RPMI8226 (cell line): ENCODE measurements around the gene PPP6R2.
A peak's percentile ranks its signal among the peaks of the same experiment; 100 is the strongest.

Source experiments
- DNase-seq: peaks from one replicate; pipeline ENCODE4 v3.0.0-alpha.2; 2015

Gene PPP6R2, protein sequence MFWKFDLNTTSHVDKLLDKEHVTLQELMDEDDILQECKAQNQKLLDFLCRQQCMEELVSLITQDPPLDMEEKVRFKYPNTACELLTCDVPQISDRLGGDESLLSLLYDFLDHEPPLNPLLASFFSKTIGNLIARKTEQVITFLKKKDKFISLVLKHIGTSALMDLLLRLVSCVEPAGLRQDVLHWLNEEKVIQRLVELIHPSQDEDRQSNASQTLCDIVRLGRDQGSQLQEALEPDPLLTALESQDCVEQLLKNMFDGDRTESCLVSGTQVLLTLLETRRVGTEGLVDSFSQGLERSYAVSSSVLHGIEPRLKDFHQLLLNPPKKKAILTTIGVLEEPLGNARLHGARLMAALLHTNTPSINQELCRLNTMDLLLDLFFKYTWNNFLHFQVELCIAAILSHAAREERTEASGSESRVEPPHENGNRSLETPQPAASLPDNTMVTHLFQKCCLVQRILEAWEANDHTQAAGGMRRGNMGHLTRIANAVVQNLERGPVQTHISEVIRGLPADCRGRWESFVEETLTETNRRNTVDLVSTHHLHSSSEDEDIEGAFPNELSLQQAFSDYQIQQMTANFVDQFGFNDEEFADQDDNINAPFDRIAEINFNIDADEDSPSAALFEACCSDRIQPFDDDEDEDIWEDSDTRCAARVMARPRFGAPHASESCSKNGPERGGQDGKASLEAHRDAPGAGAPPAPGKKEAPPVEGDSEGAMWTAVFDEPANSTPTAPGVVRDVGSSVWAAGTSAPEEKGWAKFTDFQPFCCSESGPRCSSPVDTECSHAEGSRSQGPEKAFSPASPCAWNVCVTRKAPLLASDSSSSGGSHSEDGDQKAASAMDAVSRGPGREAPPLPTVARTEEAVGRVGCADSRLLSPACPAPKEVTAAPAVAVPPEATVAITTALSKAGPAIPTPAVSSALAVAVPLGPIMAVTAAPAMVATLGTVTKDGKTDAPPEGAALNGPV

DNA sequence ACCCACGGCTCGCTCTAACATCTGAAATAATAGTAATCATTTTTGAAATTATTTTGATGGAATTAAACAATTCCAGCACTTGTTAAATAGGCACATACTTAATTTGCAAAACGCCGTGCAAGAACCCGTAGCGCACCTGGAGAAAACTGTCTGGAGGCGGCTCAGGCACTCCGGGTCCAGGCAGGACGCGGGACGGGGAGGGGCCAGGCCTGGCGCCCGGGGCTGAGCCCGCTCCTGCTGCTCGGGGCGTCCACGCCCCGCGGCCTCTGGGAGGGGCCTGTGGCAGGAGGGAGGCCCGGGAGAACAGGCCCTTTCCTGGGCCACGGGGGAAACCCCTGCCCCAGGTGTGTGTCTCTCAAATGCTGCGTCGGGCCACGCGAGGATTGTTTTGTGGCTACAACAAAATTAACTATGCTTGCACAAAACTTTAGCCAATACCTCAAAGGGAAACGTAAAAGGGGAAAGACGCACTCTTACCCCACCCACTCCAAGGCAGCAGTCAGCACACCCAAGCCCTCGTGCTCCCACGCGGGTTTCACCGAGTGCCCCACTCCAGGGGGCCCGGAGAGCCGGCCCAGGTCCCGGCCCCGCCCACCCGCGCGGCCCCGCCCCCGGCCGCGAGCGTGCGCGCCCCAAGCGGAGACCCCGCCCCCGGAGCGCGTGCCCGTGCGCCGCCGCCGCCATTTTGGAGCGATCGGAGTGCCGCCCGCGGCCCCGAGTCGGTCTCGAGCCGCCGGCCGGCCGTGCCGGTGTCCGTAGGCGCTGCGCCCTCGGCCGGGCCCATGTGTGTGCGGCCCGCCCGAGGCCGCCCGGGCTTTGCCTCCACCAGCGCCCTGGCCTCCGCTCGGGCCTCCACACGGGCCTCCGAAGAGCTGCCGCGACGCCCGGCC, at the start of gene PPP6R2:
PPP6R2 (plus strand) TSS at position 677 of the 890 bp plus-strand sequence. CDS start 50,582 bp downstream, outside the sequence.
- DNase-seq, result peak; percentile 88

DNA sequence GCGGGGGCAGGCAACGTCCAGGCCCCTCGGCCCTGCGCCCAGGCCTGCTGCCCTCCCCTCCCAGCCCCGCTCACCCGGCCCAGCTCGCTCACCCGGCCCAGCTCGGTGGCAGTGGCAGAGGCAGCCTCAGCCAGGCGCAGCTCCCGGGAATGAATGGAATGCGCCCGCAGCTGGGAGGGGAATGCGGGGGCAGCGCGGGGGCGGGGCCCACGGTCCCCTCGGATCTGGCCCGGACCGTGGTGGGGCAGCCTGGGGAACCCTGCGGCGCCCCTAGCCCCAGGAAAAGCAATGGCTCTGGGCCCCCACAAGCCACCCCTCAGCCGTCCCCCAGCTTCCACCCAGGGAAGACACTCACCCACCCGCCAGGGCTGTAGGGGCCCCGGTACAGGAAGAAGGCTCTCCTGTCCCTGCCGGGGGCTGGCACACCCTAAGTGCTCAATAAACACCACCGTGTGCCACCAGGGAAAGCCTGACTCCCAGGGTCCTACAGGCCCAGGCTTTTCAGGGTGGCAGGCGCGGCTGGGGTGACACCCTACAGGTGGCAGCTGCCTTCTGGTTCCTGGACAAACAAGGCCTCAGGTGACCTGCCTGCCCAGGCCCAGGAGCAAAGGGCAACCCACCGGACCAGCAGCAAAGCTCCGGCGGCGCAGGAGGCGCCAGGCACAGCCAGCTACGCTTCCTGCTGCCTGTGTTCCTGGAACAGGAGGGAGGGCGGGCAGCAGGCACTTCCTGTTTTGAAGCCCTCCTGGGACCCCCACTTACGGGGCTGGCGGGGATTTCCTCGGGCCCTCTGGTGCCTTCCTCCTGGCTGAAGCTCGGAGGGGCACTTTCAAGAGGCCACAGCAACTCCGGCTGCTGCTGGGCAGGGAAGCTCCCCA, 49.4 kb upstream of the PPP6R2 start:
- no peak for DNase-seq

- no peak for DNase-seq
These were observed 48.8 kb upstream of the PPP6R2 start for GRCh38 chr22:50294319-50294656.

- no peak for DNase-seq
These were observed 46.3 kb upstream of the PPP6R2 start for GRCh38 chr22:50296658-50297490.

DNA sequence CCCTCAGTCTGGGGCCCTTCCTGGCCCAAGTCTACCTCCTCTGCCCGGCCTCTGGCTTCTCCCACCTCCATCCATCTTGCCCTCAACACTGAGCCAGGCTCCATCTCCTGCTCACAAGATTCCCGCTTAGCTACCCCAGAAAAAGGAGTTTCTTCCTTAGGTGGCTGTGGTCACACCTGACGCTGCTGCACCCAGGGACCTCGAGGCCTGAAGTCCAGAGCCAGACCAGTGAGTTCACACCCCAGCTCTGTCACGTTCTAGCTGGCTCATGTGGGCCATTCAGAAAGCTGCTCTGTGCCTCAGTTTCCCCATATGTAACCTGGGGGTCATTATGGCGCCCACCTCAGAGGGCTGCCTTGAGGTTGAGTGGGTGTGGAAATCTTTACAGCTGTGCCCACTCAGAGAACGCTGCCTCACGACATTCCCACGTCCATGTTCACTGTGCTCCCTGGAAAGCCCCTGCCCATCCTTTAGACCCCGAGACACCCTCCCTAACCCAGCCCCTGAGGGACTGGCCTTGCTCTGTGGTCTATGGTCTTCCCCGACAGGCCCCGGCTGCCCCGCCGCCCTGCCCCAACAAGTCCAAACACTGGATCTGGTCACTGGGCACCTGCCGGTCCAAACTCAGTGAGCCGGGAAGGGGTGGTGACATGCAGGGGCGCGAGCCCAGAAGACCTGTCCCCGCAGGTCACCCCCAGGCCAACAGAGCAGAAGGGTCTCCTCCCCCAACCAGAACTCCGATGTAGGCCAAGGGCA, 45.4 kb upstream of the PPP6R2 start:
- no peak for DNase-seq

DNA sequence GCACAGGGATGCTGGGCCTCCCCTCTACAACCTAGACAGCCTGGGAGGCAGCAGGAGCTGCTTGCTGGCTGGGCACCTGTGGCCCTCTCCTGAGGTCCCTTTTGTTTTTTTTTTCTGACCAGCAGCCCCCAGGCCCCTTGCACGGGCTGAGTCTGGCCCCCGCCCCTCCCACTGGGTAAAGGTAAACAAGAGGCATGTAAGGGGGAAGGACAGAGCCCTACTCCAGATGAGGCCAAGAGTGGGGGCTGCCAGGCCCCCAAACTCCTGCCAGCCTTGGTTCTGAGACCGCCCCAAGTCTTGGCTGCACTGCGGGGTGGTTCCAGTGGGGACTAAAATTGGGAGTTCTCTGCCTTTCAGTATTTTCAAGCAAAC, 44.9 kb upstream of the PPP6R2 start:
- DNase-seq, result no peak

GRCh38 chr22:50298937-50299784, 44.0 kb upstream of the PPP6R2 start:
- DNase-seq, result no peak

DNA sequence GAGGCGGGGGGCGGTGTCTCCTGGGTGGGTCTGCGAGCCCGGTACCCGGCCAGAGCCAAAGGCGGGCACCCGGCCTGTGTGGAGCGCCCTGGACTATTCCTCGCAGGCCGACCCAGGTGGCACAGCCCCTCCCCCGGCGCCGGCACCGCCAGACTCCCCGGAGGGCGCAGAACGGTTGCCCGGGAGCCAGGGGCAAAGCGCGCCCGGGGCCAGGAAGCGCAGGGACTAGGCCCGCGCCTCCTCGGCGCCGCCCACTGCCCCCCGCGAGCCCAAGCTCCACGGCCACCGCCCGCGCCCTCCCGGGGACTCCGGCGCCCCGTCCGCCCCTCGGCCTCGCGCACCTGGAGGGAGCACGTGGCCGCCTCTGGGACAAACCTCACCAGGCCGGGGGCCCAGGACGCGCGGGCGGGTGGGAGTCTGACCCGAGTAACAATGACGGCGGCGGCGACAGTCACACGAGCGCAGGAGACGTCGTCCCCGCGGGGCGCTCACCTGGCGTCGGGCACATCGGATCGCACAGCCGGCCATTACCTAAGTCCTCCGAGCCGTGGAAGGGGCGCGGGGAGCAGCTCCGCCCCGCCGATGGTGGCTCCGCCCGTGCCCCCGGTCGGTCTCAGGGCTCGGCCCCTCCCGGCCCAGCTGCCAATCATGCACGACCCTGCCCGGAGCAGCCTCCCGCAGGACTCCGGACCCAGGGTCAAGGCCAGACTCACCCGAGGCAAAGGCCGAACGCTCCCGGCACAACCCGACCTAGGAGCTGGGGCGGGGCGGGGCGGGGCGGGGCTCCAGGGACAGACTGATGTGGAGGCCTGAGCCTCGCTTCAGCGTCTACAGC, 43.1 kb upstream of the PPP6R2 start:
- peak; percentile 38 for DNase-seq

DNA sequence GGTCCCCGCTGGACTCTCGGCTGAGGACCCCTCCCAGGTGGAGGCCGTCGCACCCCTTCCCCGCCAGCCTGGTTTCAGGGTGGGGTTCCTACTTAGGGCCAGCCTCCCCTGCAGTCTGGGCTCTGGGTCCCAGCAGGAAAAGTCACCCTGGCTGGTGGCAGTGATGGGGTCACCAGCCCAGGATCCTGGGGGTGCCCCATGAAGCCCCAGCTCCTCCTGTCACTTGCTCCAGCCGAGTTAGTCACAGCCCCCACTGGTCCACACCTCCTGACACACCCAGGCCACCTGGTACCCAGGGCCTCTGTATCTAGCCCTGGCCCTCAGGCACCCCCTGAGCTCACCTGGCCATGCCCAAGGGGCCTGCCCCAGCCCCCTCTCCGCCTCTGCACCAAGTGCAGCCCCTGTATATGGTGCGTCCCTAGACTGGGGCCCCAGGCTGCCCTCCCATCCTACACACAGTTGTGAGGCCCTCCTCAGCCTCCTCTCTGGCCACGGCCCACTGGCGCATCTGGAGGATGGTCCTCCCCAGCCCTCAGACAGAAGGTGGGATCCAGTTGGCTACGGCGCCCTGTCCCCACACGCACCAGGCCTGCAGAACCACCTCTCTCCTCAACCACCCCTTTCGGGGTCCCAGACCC, 42.4 kb upstream of the PPP6R2 start:
- no peak for DNase-seq

- no peak for DNase-seq
These were observed 41.5 kb upstream of the PPP6R2 start for GRCh38 chr22:50301581-50301991.

- DNase-seq, result no peak
These were observed 41.0 kb upstream of the PPP6R2 start for GRCh38 chr22:50302041-50302541.

DNA sequence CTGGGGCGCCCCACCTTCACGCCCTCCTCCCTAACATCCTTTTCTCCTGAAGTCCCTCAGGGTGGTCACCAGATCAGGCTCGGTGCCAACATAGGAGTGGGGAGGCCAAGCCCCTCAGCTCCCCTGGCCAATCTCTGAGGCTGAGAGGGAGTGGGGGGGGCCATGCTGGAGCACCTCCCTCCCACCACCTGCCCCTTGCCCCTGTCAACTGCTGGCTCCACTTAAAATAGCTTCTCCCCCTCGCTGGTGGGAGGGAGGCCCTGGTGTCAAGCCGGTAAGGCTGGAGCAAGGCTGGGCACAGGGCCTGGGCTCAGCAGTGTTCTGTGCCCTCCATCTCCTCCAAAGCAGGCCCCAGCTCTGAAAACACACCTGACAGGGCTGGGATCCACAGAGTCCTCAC, 40.6 kb upstream of the PPP6R2 start:
- no peak for DNase-seq

DNA sequence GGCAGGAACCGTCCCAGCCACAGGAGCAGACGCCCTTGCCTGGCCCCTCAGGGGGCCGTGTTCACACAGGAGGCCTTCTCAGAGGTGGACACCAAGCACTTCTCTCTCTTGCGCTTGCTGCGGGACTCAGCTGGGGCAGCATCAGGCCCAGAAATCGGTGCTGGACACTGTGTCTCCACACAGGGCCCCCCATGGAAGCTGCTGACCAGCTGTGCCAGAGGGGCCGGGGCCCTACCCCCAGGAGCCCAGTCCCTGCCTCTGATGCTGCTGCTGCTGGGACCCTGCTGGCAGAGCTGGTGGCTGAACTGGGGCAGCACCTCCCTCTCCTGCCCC, 39.6 kb upstream of the PPP6R2 start:
- no peak for DNase-seq

GRCh38 chr22:50303848-50304527, 39.1 kb upstream of the PPP6R2 start:
- DNase-seq, result no peak

GRCh38 chr22:50304528-50305392, 38.4 kb upstream of the PPP6R2 start:
- DNase-seq, result no peak

DNA sequence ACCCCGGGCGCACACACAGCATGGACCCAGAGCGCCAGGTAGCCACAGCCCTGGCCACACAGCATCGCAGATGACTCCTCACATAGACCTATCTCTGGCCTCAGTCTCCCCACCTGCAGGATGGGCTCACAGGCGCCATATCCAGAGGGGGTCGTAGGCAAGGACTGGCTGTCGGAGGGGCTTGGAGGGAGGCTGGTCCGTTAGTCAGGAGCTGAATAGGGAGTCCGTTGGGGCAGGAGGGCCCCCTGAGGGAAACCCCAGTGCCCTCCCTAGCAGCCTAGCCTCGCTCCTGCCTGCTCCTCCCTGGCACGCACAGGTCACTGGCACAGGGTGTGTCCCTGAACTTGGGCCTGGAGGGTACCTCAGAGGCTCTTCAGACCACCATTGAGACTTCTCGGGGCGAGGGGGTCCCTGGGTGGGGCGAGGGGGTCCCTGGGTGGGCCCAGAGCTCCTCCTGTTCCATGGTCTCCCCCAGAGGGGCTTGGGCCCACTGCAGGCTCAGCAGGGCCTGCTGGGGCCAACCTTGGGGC, 37.7 kb upstream of the PPP6R2 start:
- DNase-seq, result no peak
